HL-60/S4 treated with phorbol 12-myristate 13-acetate at 8.2 ng/mL for 4 days and 3 days (cell line): ENCODE measurements around the gene MYO15A.

Experiments used
- in situ Hi-C: fragments of 300-500 bp; cut with MboI; formaldehyde crosslinking; loops from 2 replicates; pipeline ENCODE4 v1.15.0; 2022; ENCODE audit warnings: low sequenced_read_pairs

MYO15A gene

DNA sequence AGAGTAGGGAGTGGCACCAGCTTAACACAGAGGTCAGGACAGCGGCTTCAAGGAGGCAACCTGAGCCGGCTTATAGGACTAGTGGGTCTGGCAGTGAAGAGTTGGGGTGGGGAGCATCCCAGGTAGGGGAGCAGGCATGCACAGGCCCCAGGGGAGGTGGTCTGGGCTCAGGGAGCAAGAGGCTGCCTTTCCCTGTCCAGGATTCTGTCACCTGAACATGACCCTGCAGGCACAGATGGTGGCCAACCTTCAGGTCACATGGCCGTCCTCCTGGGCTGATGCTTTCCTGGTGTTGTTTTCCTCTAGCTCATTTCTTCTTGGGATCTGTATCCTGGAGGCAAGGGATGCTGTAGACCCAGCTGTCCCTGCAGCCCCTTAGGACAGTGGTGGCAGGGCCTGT, 3.5 kb upstream of the MYO15A start:
- in situ Hi-C loops, result no loop called here

DNA sequence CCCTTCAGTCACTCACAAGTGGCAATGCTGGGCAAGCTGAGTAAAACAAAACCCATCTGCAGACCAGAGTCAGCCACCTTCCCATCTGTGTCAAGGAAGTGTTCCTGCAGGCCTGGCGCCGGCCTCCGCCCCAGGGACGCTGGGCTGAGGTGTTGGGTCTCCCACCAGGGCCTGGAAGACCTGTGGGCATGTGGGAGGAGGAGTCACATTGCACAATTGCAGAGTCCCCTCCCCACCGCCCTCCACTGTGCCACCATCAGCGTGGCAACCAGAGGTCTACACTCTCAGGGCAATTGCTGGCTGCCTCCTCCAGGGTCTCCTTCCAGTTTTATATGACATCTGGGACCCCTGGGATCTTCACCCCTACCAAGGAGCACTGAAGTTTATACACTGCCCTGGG, 3.0 kb upstream of the MYO15A start:
- in situ Hi-C loops, result no loop called here

DNA sequence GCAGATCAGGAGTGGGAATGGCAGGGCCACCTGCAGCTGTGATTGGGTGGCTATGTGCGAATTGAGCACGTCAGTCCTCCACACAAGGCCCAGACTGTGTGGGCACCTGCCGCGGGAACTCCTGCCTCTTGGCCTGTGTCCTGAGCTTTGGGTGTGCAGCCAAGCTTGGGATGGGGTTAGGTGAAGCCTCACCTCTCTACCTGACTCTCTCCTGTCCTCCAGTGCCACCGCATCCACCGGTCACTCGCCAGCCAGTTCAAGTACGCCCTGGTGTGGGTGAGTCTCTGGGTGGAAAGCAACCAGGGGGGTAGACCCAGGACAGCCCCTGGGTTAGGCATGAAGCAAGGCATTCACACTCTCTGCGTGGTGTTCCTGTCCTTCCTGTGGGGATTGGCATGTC, 2.3 kb upstream of the MYO15A start:
- in situ Hi-C loops, result no loop called here

DNA sequence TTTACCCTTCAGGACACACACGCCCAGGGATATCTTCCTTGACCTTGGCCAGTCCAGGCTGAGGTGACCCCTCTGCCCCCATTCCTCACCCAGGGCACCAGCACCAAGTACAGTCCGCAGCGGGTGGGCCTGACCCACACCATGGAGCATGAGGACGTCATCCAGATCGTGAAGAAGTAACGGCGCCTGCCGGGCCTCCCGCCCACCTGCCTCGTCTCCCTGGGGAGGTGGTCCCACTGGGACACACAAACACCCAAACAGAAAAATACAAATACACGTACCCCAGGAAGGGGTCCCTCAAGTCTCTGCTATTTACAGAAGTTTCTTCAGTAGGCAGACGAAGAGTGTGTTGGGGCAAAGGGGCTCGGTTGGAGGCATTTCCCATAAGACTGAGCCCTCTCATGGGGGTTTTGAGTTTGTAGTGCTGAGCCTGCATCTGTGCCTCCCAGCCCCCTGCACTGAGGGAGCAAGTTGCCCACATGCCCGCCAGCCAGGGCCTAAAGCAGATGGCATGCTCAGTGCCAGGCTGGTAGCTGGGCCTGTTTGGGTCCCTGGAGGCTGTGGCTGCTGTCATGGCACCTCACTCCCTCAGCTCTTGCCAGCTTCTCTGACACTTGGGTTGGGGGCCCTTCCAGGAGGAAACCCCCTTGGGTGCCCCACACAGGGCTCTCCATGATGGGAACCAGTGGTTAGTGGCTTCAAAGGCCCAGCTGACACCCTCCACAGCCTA, 1.3 kb upstream of the MYO15A start:
- in situ Hi-C loops, result no loop called here

DNA sequence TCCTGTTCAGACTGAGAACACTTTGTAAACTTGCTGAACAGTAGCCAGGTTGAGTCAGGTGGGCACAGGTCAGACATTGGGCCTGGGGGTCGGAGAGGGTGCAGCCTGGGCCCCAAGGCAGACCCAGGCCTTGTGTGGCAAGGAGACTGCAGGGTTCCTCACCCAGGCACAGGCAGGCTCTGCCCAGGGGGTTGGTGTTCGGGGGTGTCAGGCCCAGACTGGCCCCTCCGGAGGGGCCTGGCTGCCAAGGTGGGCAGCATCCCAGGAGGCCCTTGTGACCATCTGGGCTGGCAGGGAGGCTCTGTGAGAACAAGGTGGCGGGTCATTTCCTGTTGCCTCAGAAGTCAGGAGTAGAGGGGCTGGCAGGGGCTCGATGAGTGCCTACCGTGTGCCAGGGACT, 585 bp upstream of the MYO15A start:
- in situ Hi-C loops, result no loop called here

DNA sequence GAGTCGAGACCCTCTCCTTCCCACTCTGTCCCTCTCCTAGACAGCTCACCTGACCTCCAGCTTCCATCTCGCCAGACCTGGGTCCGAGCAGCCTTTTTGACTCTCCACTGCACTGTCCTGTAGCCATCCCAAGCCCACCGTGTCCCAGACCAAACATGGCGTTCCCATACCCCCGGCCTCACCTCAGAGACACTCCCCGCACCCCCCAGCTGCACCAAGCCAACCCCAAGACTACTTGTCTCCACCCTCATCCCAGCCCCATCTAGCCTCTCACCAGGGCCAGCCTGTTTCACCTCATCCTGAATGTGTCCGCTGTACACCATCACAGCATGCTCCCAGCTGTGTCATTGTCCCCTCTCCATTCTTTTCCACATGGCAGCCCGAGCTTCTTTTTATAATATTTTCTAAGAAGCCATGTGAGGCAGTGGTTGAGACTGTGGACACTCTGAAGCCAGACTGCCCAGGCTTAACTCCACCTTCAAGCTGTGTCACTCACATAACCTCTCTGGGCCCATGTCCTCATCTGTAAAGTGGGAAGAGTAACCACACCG, 1.5 kb downstream of the MYO15A start:
- in situ Hi-C loops, result no loop called here

DNA sequence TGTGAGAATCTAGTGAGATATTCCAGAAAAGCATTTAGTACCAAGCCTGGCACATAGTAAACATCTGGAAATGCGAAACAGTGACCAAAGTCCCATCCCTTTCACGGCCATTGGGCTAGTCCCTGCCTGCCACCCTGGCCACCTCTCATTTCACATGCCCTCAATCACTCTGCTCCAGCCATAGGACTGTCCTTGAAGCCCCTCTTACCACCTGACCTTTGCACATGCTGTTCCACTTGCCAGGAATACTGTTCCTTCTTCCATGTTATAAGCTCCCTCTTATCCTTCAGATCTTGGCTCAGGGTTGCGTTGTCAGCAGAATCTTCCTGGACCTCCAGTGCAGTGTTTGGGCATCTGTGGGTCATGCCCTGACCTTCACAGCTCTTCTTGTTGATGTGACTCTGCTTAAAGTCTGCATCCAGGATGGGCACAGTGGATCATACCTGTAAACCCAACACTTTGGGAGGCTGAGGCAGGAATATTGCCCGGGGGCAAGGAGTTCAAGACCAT, 2.1 kb downstream of the MYO15A start:
- in situ Hi-C loops, result no loop called here

DNA sequence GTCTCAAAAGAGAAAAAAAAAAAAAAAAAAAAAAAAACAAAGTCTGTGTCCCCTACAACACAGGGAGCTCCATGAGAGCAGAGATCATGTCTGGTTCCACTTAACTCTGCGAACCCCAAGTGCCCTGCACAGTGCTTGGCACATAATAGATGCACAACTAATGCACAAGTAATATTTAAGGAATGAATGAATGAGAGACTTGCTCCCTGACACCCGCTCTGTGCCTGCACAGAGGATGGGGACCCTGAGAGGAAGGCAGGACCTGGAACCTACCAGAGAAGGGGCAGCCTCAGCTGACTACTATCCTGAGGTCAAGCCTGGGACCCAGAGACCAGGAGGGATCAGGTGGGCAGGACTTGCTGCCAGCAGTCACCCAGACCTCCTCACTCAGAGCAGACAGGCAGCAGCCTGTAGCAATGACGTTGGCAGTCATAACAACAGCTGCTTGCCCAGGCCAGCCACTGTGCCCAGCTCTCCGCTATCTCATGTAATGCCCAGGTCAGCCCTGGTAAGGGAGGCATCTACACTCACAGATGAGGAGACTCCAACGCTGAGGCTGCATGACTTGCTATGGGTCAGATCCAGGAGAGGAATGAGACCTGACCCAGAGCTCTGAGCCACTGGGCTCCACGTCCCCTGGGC, 2.9 kb downstream of the MYO15A start:
- in situ Hi-C loops, result no loop called here

DNA sequence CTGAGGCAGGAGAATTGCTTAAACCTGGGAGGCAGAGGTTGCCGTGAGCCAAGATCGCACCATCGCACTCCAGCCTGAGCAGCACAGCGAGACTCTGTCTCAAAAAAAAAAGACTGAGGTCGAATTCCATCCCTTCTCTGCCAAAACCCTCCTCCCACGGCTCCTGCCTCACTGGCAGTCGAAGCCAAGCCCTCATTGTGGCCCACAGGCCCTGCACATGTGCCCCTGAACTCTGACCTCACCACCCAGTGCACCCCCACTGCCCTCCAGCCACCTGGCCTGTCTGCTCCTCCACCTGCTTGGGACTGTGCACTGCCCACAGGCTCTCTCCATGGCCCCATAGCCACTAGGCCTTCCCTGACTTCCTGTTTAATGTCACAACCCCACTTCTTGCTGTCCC, 7.0 kb downstream of the MYO15A start:
- in situ Hi-C loops, result no loop called here

DNA sequence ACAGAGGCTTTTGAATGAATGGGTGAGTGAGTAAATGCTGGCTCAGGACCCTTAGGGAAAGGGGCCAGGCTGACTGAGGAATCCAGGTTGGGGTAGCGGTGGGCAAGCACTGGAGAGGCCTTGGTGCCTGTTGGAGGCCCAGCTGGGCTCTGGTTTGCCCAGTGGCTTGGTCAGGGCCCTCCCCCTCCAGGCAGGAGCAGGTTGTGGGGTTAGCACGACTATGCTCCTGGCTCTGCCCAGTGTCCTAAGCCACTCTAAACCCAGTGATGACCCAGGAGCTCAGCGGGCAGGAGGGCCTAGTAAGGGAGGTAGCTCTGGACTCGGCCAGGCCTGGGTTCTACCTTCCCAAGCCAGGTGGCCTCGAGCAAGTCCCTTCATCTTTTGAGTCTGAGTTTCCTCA, 7.5 kb downstream of the MYO15A start:
- in situ Hi-C loops, result no loop called here

DNA sequence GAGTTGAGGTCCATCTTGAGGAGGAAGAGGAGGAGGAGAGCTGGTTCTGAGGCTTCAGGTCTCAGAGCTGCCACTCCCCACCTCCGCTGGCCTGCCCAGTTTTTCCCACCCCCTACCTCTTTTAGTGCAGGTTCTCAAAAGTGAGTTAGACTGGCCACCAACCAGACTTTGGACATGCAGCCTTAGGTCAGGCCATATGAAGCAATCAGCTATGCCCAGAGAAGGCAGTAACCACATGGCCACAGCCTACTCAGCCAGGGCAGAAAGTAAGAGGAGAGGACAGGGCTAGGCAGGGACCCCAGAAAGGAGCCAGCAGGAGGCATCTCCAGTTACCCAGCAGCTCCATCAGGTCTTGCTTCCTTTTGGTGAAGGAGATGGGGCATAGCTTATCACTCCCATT, 9.0 kb downstream of the MYO15A start:
- in situ Hi-C loops, result no loop called here

DNA sequence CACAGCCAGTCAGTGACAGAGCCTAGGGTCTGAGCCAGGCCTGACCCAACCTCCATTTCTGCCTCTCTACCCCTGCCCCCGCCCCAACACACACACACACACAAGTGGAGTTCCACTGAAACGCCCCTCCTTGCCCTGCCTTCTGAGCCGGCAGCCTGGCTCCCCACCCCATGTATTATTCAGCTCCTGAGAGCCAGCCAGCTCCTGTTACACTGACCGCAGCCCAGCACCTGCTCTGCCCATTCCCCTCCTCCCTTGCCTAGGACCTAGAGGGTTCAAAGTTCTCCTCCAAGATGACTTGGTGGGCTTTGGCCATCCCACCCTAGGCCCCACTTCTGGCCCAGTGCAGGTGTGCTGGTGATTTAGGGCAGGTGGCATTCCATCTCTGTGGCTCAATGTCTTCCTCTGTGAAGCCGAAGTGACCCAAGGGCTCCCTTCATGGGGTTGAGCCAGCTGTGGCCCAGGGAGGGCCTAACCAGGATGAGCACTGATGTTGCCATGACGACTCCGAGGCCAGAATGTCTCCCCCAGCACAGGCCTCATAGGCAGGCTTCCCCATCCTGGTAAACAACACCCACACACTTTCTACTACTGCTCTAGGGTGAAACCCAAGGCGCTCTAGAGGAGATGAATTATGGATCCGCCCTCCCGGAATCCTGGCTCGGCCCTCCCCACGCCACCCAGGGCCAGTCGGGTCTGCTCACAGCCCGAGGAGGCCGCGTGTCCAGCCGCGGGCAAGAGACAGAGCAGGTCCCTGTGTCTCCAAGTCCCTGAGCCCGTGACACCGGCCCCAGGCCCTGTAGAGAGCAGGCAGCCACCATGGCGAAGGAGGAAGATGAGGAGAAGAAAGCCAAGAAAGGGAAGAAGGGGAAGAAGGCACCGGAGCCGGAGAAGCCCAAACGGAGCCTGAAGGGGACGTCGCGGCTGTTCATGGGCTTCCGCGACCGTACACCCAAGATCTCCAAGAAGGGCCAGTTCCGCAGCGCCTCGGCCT, 9.7 kb downstream of the MYO15A start:
- in situ Hi-C loops, result no loop called here

DNA sequence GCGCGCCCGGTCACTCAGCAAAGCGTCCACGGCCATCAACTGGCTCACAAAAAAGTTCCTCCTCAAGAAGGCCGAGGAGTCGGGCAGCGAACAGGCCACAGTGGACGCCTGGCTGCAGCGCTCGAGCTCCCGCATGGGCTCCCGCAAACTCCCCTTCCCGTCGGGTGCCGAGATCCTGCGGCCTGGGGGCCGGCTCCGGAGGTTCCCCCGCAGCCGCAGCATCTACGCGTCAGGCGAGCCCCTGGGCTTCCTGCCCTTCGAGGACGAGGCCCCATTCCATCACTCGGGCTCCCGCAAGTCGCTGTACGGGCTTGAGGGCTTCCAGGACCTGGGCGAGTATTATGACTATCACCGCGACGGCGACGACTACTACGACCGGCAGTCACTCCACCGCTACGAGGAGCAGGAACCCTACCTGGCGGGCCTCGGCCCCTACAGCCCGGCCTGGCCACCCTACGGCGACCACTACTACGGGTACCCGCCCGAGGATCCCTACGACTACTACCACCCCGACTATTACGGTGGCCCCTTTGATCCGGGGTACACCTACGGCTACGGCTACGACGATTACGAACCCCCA, 10.7 kb downstream of the MYO15A start:
- in situ Hi-C loops, result no loop called here

DNA sequence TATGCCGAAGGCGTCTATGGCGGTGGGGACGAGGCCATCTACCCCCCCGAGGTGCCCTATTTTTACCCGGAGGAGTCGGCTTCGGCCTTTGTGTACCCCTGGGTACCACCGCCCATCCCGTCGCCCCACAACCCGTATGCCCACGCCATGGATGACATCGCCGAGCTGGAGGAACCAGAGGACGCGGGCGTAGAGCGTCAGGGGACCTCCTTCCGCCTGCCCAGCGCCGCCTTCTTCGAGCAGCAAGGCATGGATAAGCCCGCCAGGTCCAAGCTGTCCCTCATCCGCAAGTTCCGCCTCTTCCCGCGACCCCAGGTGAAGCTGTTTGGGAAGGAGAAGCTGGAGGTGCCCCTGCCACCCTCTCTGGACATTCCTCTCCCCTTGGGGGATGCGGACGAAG, 11.4 kb downstream of the MYO15A start:
- in situ Hi-C loops, result no loop called here

DNA sequence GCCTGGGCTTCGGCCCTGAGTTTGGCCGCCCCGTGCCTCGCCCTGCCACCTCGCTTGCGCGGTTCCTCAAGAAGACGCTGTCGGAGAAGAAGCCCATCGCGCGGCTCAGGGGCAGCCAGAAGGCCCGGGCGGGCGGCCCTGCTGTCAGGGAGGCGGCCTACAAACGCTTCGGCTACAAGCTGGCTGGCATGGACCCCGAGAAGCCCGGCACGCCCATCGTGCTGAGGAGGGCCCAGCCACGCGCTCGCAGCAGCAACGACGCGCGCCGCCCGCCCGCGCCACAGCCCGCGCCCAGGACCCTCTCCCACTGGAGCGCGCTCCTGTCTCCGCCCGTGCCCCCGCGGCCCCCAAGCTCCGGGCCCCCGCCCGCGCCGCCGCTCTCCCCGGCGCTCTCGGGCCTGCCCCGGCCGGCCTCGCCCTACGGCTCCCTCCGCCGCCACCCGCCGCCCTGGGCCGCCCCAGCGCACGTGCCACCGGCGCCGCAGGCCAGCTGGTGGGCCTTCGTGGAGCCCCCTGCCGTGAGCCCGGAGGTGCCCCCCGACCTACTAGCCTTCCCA, 12.0 kb downstream of the MYO15A start:
- in situ Hi-C loops, result no loop called here

DNA sequence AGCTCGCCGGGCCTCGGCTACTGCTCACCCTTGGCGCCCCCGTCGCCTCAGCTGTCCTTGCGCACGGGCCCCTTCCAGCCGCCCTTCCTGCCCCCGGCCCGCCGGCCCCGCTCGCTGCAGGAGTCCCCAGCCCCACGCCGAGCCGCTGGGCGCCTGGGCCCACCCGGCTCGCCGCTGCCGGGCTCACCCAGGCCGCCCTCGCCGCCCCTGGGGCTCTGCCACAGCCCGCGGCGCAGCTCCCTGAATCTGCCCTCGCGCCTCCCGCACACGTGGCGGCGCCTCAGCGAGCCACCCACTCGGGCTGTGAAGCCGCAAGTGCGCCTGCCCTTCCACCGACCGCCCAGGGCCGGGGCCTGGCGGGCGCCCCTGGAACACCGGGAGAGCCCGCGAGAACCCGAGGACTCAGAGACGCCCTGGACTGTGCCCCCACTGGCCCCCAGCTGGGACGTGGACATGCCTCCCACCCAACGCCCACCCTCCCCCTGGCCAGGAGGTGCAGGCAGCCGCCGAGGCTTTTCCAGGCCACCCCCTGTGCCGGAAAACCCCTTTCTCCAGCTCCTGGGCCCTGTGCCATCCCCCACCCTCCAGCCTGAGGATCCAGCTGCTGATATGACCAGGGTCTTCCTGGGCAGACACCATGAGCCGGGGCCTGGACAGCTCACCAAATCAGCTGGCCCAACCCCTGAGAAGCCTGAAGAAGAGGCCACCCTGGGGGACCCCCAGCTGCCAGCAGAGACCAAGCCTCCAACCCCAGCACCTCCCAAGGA, 12.8 kb downstream of the MYO15A start:
- in situ Hi-C loops, result no loop called here

DNA sequence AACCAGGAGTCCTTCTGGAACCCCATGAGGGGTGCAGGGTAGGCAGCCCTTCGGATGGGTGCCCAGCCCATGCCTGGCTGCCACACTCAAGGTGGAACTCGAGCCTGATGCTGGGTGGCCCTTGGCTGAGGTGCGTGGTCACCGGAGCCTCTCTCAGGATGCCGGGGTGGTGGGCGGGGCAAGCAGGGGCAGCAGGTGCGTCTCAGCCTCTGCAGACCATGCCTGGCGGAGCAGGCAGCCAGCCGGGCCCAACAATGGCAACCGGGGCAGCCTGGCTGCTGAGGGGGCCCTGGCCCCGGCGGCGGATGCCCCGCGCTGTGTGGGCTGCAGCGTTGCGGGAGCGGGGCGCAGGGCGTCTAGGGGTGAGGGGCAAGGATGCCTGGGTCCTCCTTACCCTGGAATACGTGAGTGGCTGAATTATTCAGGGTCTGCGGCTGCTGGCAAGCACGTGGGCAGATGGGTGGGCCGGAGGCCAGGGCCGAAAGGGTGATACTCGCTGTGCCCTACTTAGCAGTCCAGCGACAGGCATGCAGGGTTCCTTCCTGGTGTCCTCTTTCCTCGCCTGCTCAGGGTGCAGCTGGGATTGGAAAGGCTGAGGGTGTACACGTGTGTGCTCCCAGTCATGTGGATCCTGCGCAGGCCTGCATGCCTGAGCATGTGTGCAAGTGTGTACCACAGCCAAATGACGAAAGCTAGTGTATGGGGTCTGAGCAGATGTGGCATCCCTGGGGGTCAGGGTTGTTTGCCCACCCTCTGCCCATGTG, 14.6 kb downstream of the MYO15A start:
- in situ Hi-C loops, result no loop called here

DNA sequence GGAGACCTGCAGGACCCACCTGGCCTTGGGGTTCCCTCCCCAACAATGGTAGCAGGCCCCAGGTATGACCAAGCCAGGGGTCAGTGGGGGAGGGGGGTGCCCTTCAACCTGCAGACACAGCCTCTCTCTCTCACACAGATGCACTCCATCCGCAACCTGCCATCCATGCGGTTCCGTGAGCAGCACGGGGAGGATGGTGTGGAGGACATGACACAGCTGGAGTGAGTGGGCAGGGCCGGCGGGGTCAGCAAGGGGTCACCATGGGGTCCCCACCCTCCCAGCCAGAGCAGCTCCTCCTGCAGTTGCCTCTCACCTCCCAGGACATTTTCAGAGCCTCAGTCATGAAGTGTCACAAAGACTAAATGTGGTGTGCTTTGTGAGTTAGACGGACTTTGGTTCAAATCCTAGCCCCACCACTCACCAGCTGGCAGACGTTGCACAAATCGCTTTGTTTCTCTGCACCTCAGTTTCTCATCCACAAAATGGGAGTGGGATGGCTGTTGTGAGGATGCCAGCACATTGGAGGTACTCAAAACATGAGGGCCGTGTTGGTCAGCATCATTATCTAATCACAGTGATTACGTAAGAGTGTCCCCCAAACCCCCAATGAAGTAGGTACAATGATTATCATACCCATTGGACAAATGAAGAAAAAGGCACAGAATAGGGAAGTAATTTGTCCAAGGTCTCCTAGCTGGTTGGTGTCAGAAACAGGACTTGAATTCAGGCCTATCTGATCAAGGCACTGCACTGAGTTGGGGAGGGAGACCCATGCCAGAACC, 16.0 kb downstream of the MYO15A start:
- in situ Hi-C loops, result no loop called here
